Mesothelial cell of epicardium (in vitro differentiated cells): Measurements from ENCODE around the gene NOS1AP. TPM values are rescaled to one million over a fixed set of nuclear protein-coding genes. Genes with fewer than 3 reads are reported as not detected.

Experiments used
- DNase-seq, 2 experiments: peaks; one replicate each; pipeline ENCODE4 v3.0.0; 2021; ENCODE audit warnings: low spot score in 2 of 2; ENCODE audit not compliant: unreplicated experiment in 2 of 2
- H3K27ac Mint-ChIP-seq: 2 replicates; pipeline ENCODE4 v1.8.0; 2021; ENCODE audit warnings: mixed read lengths
- H3K27me3 Mint-ChIP-seq: 2 replicates; pipeline ENCODE4 v1.8.0; 2021; ENCODE audit warnings: low read depth, mixed read lengths
- H3K36me3 Mint-ChIP-seq: 2 replicates; pipeline ENCODE4 v1.8.0; 2021; ENCODE audit warnings: mixed read lengths
- H3K4me1 Mint-ChIP-seq: 2 replicates; pipeline ENCODE4 v1.8.0; 2021; ENCODE audit warnings: mixed read lengths
- H3K4me3 Mint-ChIP-seq: 2 replicates; pipeline ENCODE4 v1.8.0; 2021; ENCODE audit warnings: mild to moderate bottlenecking, moderate library complexity, mixed read lengths
- H3K9me3 Mint-ChIP-seq: 2 replicates; pipeline ENCODE4 v1.8.0; 2021; ENCODE audit warnings: mixed read lengths
- CTCF ChIP-seq: fragments of 200-600 bp; sonication (generic); IDR thresholded peaks from one replicate; pipeline ENCODE4 v1.5.0; 2021; ENCODE audit warnings: antibody characterized with exemption; ENCODE audit not compliant: unreplicated experiment
- total RNA-seq: library from RNA; stranded (reverse); gene quantifications from 3 replicates; pipeline ENCODE4 v1.2.1, GENCODE V29; 2021

The NOS1AP gene
- total RNA-seq, 1 donor from 2014 or later = 4.4 TPM

GRCh38 chr1:162363823-162364222 lies 294.3 kb downstream of the NOS1AP start:
- H3K27ac Mint-ChIP-seq = no peak overlapping the region
- H3K4me1 Mint-ChIP-seq = no peaks in the 10 kb centered on the region
- TF ChIP-seq CTCF = no peak
- H3K4me3 Mint-ChIP-seq = no peak overlapping the region
- no peaks in the 10 kb centered on the region for H3K36me3 Mint-ChIP-seq
- no peak for DNase-seq
- no peaks in the 10 kb centered on the region for H3K9me3 Mint-ChIP-seq
- H3K27me3 Mint-ChIP-seq = no peaks in the 10 kb centered on the region

- no peak for DNase-seq
- no peak for TF ChIP-seq CTCF
- no peaks in the 10 kb centered on the region for H3K36me3 Mint-ChIP-seq
- H3K9me3 Mint-ChIP-seq = no peaks in the 10 kb centered on the region
- H3K4me3 Mint-ChIP-seq = no peak overlapping the region
- H3K27ac Mint-ChIP-seq = no peak overlapping the region
- no peaks in the 10 kb centered on the region for H3K4me1 Mint-ChIP-seq
- H3K27me3 Mint-ChIP-seq = no peaks in the 10 kb centered on the region
Observed at GRCh38 chr1:162364498-162364897, 295.0 kb downstream of the NOS1AP start.

GRCh38 chr1:162365284-162366020 lies 296.0 kb downstream of the NOS1AP start:
- Mint-ChIP-seq H3K27me3 (no peaks in the 10 kb centered on the region), H3K27ac (no peak overlapping the region), H3K9me3 (no peaks in the 10 kb centered on the region), H3K4me3 (no peak overlapping the region), H3K36me3 (no peaks in the 10 kb centered on the region), H3K4me1 (no peaks in the 10 kb centered on the region)
- no peak for TF ChIP-seq CTCF
- no peak for DNase-seq

- H3K27ac Mint-ChIP-seq = no peak overlapping the region
- no peak overlapping the region for H3K4me3 Mint-ChIP-seq
- no peaks in the 10 kb centered on the region for H3K27me3 Mint-ChIP-seq
- no peak for DNase-seq
- H3K9me3 Mint-ChIP-seq = no peaks in the 10 kb centered on the region
- no peaks in the 10 kb centered on the region for H3K36me3 Mint-ChIP-seq
- H3K4me1 Mint-ChIP-seq = no peaks in the 10 kb centered on the region
- no peak for TF ChIP-seq CTCF
Observed at GRCh38 chr1:162366149-162366548, 296.7 kb downstream of the NOS1AP start.

GRCh38 chr1:162366671-162367070 lies 297.2 kb downstream of the NOS1AP start:
- Mint-ChIP-seq H3K27me3 (no peaks in the 10 kb centered on the region), H3K27ac (no peak overlapping the region), H3K36me3 (no peaks in the 10 kb centered on the region), H3K9me3 (no peaks in the 10 kb centered on the region), H3K4me1 (no peaks in the 10 kb centered on the region), H3K4me3 (no peak overlapping the region)
- no peak for DNase-seq
- no peak for TF ChIP-seq CTCF

- H3K27me3 Mint-ChIP-seq = no peaks in the 10 kb centered on the region
- no peaks in the 10 kb centered on the region for H3K4me1 Mint-ChIP-seq
- no peak for TF ChIP-seq CTCF
- DNase-seq = no peak
- no peaks in the 10 kb centered on the region for H3K9me3 Mint-ChIP-seq
- no peak overlapping the region for H3K27ac Mint-ChIP-seq
- no peak overlapping the region for H3K4me3 Mint-ChIP-seq
- H3K36me3 Mint-ChIP-seq = no peaks in the 10 kb centered on the region
Observed at GRCh38 chr1:162367073-162367472, 297.6 kb downstream of the NOS1AP start.
